HG03457 (cell line): ENCODE measurements around the gene TOM1.
"Not testable (repeated sequence)": the region's sequence is repeated elsewhere in the genome, so short reads cannot be mapped to it uniquely, and the experiment has no call there.

Source experiments
- ATAC-seq: cut with Tn5 transposase; IDR thresholded peaks from one replicate; pipeline ENCODE4 v1.9.1; 2021; ENCODE audit warnings: moderate number of reproducible peaks; ENCODE audit not compliant: unreplicated experiment

Gene TOM1

DNA sequence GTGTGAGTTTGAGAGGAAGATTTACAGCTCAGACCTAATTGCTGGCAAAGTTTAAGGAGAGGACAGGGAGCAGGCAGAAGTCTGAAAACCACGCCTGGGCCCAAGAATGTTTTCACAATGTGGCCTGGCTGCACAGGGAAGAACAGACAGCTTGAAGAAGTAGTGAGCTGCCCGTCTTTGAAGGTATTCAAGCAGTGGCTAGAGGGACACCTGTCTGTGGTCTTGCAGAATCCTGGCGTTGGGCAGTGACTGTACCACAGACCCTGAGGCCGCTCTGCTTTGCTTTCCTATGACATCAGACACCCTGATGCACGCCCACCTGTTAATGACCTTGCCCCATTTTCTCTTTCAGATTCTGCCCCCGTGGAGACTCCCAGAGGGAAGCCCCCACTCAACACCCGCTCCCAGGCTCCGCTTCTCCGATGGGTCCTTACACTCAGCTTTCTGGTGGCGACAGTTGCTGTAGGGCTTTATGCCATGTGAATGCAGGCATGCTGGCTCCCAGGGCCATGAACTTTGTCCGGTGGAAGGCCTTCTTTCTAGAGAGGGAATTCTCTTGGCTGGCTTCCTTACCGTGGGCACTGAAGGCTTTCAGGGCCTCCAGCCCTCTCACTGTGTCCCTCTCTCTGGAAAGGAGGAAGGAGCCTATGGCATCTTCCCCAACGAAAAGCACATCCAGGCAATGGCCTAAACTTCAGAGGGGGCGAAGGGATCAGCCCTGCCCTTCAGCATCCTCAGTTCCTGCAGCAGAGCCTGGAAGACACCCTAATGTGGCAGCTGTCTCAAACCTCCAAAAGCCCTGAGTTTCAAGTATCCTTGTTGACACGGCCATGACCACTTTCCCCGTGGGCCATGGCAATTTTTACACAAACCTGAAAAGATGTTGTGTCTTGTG lies 93.7 kb downstream of the TOM1 start:
- no peak for ATAC-seq

DNA sequence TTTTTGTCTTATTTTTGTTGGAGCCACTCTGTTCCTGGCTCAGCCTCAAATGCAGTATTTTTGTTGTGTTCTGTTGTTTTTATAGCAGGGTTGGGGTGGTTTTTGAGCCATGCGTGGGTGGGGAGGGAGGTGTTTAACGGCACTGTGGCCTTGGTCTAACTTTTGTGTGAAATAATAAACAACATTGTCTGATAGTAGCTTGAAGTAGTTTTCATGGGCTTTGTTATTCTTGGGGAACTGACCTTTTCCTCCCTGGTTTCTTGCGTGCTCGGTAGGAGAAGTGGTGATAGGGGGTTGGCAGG lies 94.3 kb downstream of the TOM1 start:
- ATAC-seq, result no peak

DNA sequence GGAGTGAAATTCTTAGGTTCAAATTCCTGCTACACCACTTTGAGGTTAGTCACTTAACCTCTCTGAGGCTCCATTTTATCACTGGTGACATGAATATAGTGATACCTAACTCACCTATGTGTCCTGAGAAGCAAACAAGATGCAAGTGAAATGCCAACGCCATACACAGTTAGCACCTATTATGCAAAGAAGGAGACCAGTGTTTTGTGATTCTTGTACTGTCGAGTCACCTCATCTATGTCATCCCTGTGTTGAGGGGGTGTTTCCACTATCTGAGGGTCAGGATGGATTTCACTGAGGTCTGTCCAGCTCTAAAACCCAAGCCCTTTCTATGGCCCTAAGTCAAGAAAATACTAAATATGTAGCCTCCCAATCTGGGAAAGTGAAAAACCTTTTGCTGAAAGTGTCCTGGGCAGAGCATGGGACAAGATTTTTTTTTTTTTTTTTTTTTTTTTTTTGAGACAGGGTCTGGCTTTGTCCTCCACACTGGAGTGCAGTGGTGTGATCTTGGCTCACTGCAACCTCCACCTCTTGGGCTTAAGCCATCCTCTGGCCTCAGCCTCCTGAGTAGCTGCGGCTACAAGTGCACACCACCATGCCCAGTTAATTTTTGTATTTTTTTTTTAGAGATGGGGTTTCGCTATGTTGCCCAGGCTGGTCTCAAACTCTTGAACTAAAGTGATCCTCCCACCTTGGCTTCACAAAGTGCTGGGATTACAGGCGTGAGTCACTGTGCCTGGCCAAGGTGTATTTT lies 95.3 kb downstream of the TOM1 start:
- ATAC-seq, result no peak

GRCh38 chr22:35396622-35397021 lies 96.9 kb downstream of the TOM1 start:
- not testable (repeated sequence) for ATAC-seq

DNA sequence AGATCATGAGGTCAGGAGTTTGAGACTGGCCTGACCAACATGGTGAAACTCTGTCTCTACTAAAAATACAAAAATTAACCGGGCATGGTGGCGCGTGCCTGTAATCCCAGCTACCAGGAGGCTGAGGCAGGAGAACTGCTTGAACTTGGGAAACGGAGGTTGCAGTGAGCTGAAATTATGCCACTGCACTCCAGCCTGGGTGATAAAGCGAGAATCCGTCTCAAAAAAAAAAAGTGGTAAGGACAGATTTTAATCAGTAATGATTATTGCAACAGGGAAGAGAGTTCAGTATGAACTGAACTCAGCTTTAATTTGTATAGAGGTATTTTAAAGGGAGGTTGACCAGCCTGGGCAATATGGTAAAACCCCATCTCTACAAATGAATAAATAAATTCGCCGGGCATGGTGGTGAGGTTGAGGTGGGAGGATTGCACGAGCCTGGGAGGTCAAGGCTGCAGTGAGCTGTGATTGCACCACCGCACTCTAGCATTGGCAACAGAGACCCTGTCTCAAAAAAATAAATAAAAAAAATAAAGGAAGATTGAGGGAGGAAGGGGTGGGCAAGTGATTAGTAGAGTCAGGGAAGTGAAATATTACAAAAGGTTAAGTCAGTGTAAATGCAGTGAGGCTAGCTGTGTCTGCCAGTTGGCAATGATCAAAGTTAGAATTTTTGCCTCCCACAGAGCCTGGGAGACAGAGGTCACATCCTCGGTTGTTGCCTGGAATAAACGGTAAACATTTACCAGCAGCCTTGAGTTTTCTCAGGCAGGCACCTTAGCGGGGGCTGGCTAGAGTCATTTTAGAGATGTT lies 97.6 kb downstream of the TOM1 start:
- ATAC-seq, result no peak
